Spleen (tissue), 7 donors: ENCODE measurements around the gene UBASH3B.

Experiments used
- POLR2A ChIP-seq, 3 donors: fragments of 450-650 bp; IDR thresholded peaks; one replicate each; pipeline ENCODE4 v1.5.1; 2017; ENCODE audit warnings: antibody characterized with exemption in 3 of 3, mild to moderate bottlenecking in 1 of 3
- TF ChIP-seq, protein P1 (sequence below), 11 experiments: fragments of 200-600 bp in 7 of 11; fragments of 450-650 bp in 4 of 11; sonication (generic) in 4 of 11; IDR thresholded peaks in 8 of 11; conservative IDR thresholded peaks in 3 of 11; 1 replicate in 7 of 11; 2 replicates in 4 of 11; pipeline versions ENCODE4 v1.4.0 to v1.8.0; 2016 to 2021; ENCODE audit warnings: antibody characterized with exemption in 11 of 11, inconsistent platforms in 4 of 11, mild to moderate bottlenecking in 1 of 11
- donor health status: DM: no; HTN: no; CAD: no; lungs with moderate emphysema.
- donor health status: DM: no; HTN: no; CAD: no.
- donor health status: DM: no; HTN: no; CAD: no.

DNA sequence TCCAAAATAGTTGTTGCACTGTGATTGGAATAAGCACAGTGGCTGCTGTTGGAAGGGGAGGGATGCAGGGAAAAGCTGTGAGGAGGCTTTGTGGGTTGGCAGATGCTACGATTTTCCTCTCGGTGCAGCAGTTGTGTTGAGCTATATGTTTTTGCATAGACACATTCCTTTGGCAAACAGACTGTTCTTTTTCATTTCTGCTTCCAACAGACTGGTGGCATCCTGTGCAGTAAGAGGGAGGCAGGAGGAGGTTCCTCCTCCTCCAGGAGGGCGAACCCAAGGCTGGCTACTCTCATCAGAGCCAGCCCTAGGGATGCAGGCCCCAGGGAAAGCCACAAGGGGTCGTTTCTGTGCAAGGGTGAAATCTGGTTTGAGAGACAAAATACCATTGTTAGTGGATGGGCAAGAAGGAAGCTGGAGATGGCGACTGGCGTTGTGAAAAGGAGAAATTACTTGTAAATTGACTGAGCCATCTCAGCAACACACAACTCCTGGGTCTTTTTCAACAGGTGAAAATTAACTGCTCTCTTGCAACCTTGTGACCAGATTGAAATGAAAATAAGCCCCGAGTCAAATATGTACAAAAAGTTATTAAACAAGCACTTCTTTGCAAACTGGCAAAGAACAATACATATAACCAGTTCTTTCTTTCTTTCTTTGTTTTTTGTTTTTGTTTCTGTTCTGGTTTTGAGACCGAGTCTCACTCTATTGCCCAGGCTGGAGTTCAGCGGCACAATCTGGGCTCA lies 26.5 kb upstream of the UBASH3B start:
- TF ChIP-seq, protein P1, sequence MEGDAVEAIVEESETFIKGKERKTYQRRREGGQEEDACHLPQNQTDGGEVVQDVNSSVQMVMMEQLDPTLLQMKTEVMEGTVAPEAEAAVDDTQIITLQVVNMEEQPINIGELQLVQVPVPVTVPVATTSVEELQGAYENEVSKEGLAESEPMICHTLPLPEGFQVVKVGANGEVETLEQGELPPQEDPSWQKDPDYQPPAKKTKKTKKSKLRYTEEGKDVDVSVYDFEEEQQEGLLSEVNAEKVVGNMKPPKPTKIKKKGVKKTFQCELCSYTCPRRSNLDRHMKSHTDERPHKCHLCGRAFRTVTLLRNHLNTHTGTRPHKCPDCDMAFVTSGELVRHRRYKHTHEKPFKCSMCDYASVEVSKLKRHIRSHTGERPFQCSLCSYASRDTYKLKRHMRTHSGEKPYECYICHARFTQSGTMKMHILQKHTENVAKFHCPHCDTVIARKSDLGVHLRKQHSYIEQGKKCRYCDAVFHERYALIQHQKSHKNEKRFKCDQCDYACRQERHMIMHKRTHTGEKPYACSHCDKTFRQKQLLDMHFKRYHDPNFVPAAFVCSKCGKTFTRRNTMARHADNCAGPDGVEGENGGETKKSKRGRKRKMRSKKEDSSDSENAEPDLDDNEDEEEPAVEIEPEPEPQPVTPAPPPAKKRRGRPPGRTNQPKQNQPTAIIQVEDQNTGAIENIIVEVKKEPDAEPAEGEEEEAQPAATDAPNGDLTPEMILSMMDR (IDR thresholded peaks at IDR 0.05 in 8 of 11, conservative IDR thresholded peaks at IDR 0.05 in 3 of 11) = peak; percentile 71 to 94 (median 90)
- TF ChIP-seq POLR2A (IDR thresholded peaks at IDR 0.05) = no peak
